ENCODE results near the gene PKD2.

Gene PKD2

GRCh38 chr4:88030565-88031310 lies 23.3 kb downstream of the PKD2 start:
- Histone ChIP-seq H3K4me1 (ENCODE audit: control insufficient read depth, low read depth, low read length) (no peaks in the 10 kb centered on the region), H3K27me3 (ENCODE audit: control insufficient read depth, insufficient read depth, low read length) (no peaks in the 10 kb centered on the region), H3K4me3 (ENCODE audit: low read length) (no peak overlapping the region), H3K9ac (ENCODE audit: low read length) (no peak overlapping the region), H3K27ac (ENCODE audit: low read length) (no peak overlapping the region), H3K36me3 (ENCODE audit: control insufficient read depth, low read depth, low read length) (peaks cover 20% of the 10 kb centered on the region), H3K9me3 (ENCODE audit: control insufficient read depth, low read depth, low read length) (peaks cover 4% of the 10 kb centered on the region)

- Histone ChIP-seq H3K36me3 (ENCODE audit: control insufficient read depth, low read depth, low read length) (peaks cover 43% of the 10 kb centered on the region), H3K4me3 (ENCODE audit: low read length) (no peak overlapping the region)
Measured at GRCh38 chr4:88033309-88033708, 25.9 kb downstream of the PKD2 start.

GRCh38 chr4:88035292-88035691 lies 27.9 kb downstream of the PKD2 start:
- no peak overlapping the region for H3K27ac ChIP-seq (ENCODE audit: low read length)
- H3K4me3 ChIP-seq (ENCODE audit: low read length), result no peak overlapping the region
- no peaks in the 10 kb centered on the region for H3K9me3 ChIP-seq (ENCODE audit: control insufficient read depth, low read depth, low read length)
- H3K4me1 ChIP-seq (ENCODE audit: control insufficient read depth, low read depth, low read length), result no peaks in the 10 kb centered on the region
- H3K27me3 ChIP-seq (ENCODE audit: control insufficient read depth, insufficient read depth, low read length), result no peaks in the 10 kb centered on the region
- H3K9ac ChIP-seq (ENCODE audit: low read length), result no peak overlapping the region
- peaks cover 59% of the 10 kb centered on the region for H3K36me3 ChIP-seq (ENCODE audit: control insufficient read depth, low read depth, low read length)

More at GRCh38 chr4:88033309-88033708, 25.9 kb downstream of the PKD2 start:
- Histone ChIP-seq H3K27ac (ENCODE audit: low read length) (no peak overlapping the region), H3K9me3 (ENCODE audit: control insufficient read depth, low read depth, low read length) (no peaks in the 10 kb centered on the region), H3K9ac (ENCODE audit: low read length) (no peak overlapping the region), H3K27me3 (ENCODE audit: control insufficient read depth, insufficient read depth, low read length) (no peaks in the 10 kb centered on the region), H3K4me1 (ENCODE audit: control insufficient read depth, low read depth, low read length) (no peaks in the 10 kb centered on the region)

- H3K9ac ChIP-seq (ENCODE audit: low read length), result no peak overlapping the region
- no peak overlapping the region for H3K4me3 ChIP-seq (ENCODE audit: low read length)
- no peak overlapping the region for H3K27ac ChIP-seq (ENCODE audit: low read length)
- no peaks in the 10 kb centered on the region for H3K9me3 ChIP-seq (ENCODE audit: control insufficient read depth, low read depth, low read length)
- H3K36me3 ChIP-seq (ENCODE audit: control insufficient read depth, low read depth, low read length), result peaks cover 71% of the 10 kb centered on the region
- no peaks in the 10 kb centered on the region for H3K4me1 ChIP-seq (ENCODE audit: control insufficient read depth, low read depth, low read length)
- H3K27me3 ChIP-seq (ENCODE audit: control insufficient read depth, insufficient read depth, low read length), result no peaks in the 10 kb centered on the region
Measured at GRCh38 chr4:88037447-88037846, 30.0 kb downstream of the PKD2 start.

- Histone ChIP-seq H3K4me1 (ENCODE audit: control insufficient read depth, low read depth, low read length) (no peaks in the 10 kb centered on the region), H3K9ac (ENCODE audit: low read length) (no peak overlapping the region), H3K36me3 (ENCODE audit: control insufficient read depth, low read depth, low read length) (peaks cover 76% of the 10 kb centered on the region), H3K27me3 (ENCODE audit: control insufficient read depth, insufficient read depth, low read length) (no peaks in the 10 kb centered on the region), H3K27ac (ENCODE audit: low read length) (no peak overlapping the region), H3K9me3 (ENCODE audit: control insufficient read depth, low read depth, low read length) (no peaks in the 10 kb centered on the region), H3K4me3 (ENCODE audit: low read length) (no peak overlapping the region)
Measured at GRCh38 chr4:88037936-88038335, 30.5 kb downstream of the PKD2 start.

- no peaks in the 10 kb centered on the region for H3K4me1 ChIP-seq (ENCODE audit: control insufficient read depth, low read depth, low read length)
- H3K9ac ChIP-seq (ENCODE audit: low read length), result no peak overlapping the region
- no peak overlapping the region for H3K4me3 ChIP-seq (ENCODE audit: low read length)
- no peak overlapping the region for H3K27ac ChIP-seq (ENCODE audit: low read length)
- no peaks in the 10 kb centered on the region for H3K9me3 ChIP-seq (ENCODE audit: control insufficient read depth, low read depth, low read length)
- H3K27me3 ChIP-seq (ENCODE audit: control insufficient read depth, insufficient read depth, low read length), result no peaks in the 10 kb centered on the region
- peaks cover 95% of the 10 kb centered on the region for H3K36me3 ChIP-seq (ENCODE audit: control insufficient read depth, low read depth, low read length)
Measured at GRCh38 chr4:88040707-88041106, 33.3 kb downstream of the PKD2 start.

- no peak overlapping the region for H3K27ac ChIP-seq (ENCODE audit: low read length)
- H3K4me1 ChIP-seq (ENCODE audit: control insufficient read depth, low read depth, low read length), result no peaks in the 10 kb centered on the region
- H3K36me3 ChIP-seq (ENCODE audit: control insufficient read depth, low read depth, low read length), result peaks cover 95% of the 10 kb centered on the region
- no peaks in the 10 kb centered on the region for H3K27me3 ChIP-seq (ENCODE audit: control insufficient read depth, insufficient read depth, low read length)
- H3K4me3 ChIP-seq (ENCODE audit: low read length), result no peak overlapping the region
- H3K9me3 ChIP-seq (ENCODE audit: control insufficient read depth, low read depth, low read length), result no peaks in the 10 kb centered on the region
- H3K9ac ChIP-seq (ENCODE audit: low read length), result no peak overlapping the region
Measured at GRCh38 chr4:88041626-88042025, 34.2 kb downstream of the PKD2 start.

- Histone ChIP-seq H3K9me3 (ENCODE audit: control insufficient read depth, low read depth, low read length) (no peaks in the 10 kb centered on the region), H3K36me3 (ENCODE audit: control insufficient read depth, low read depth, low read length) (peaks cover 93% of the 10 kb centered on the region), H3K27me3 (ENCODE audit: control insufficient read depth, insufficient read depth, low read length) (no peaks in the 10 kb centered on the region), H3K4me1 (ENCODE audit: control insufficient read depth, low read depth, low read length) (no peaks in the 10 kb centered on the region), H3K27ac (ENCODE audit: low read length) (no peak overlapping the region), H3K4me3 (ENCODE audit: low read length) (no peak overlapping the region), H3K9ac (ENCODE audit: low read length) (no peak overlapping the region)
Measured at GRCh38 chr4:88043001-88043400, 35.6 kb downstream of the PKD2 start.

- Histone ChIP-seq H3K4me3 (ENCODE audit: low read length) (no peak overlapping the region), H3K4me1 (ENCODE audit: control insufficient read depth, low read depth, low read length) (no peaks in the 10 kb centered on the region), H3K27ac (ENCODE audit: low read length) (no peak overlapping the region), H3K9ac (ENCODE audit: low read length) (no peak overlapping the region), H3K9me3 (ENCODE audit: control insufficient read depth, low read depth, low read length) (no peaks in the 10 kb centered on the region), H3K36me3 (ENCODE audit: control insufficient read depth, low read depth, low read length) (peaks cover 91% of the 10 kb centered on the region), H3K27me3 (ENCODE audit: control insufficient read depth, insufficient read depth, low read length) (no peaks in the 10 kb centered on the region)
Measured at GRCh38 chr4:88043586-88044340, 36.3 kb downstream of the PKD2 start.

GRCh38 chr4:88045021-88045420 lies 37.6 kb downstream of the PKD2 start:
- no peaks in the 10 kb centered on the region for H3K27me3 ChIP-seq (ENCODE audit: control insufficient read depth, insufficient read depth, low read length)
- no peaks in the 10 kb centered on the region for H3K4me1 ChIP-seq (ENCODE audit: control insufficient read depth, low read depth, low read length)
- H3K27ac ChIP-seq (ENCODE audit: low read length), result no peak overlapping the region
- peaks cover 86% of the 10 kb centered on the region for H3K36me3 ChIP-seq (ENCODE audit: control insufficient read depth, low read depth, low read length)
- H3K9ac ChIP-seq (ENCODE audit: low read length), result no peak overlapping the region
- H3K9me3 ChIP-seq (ENCODE audit: control insufficient read depth, low read depth, low read length), result no peaks in the 10 kb centered on the region
- H3K4me3 ChIP-seq (ENCODE audit: low read length), result no peak overlapping the region

GRCh38 chr4:88054229-88054628 lies 46.8 kb downstream of the PKD2 start:
- H3K9ac ChIP-seq (ENCODE audit: low read length), result no peak overlapping the region
- H3K9me3 ChIP-seq (ENCODE audit: control insufficient read depth, low read depth, low read length), result no peaks in the 10 kb centered on the region
- no peak overlapping the region for H3K27ac ChIP-seq (ENCODE audit: low read length)
- peaks cover 71% of the 10 kb centered on the region for H3K36me3 ChIP-seq (ENCODE audit: control insufficient read depth, low read depth, low read length)
- no peak overlapping the region for H3K4me3 ChIP-seq (ENCODE audit: low read length)
- no peaks in the 10 kb centered on the region for H3K4me1 ChIP-seq (ENCODE audit: control insufficient read depth, low read depth, low read length)
- no peaks in the 10 kb centered on the region for H3K27me3 ChIP-seq (ENCODE audit: control insufficient read depth, insufficient read depth, low read length)

GRCh38 chr4:88054901-88055300 lies 47.5 kb downstream of the PKD2 start:
- Histone ChIP-seq H3K4me1 (ENCODE audit: control insufficient read depth, low read depth, low read length) (no peaks in the 10 kb centered on the region), H3K9ac (ENCODE audit: low read length) (no peak overlapping the region), H3K4me3 (ENCODE audit: low read length) (no peak overlapping the region), H3K27me3 (ENCODE audit: control insufficient read depth, insufficient read depth, low read length) (no peaks in the 10 kb centered on the region), H3K36me3 (ENCODE audit: control insufficient read depth, low read depth, low read length) (peaks cover 72% of the 10 kb centered on the region), H3K9me3 (ENCODE audit: control insufficient read depth, low read depth, low read length) (no peaks in the 10 kb centered on the region), H3K27ac (ENCODE audit: low read length) (no peak overlapping the region)
